ENCODE measurements around the gene MUC13. TPM values are rescaled to one million over a fixed set of nuclear protein-coding genes. Genes with fewer than 3 reads are reported as not detected.

MUC13 gene
- total RNA-seq, 1 experiment from 2014 or later, result not detected

- H4K20me1 ChIP-seq (ENCODE audit: control insufficient read depth, insufficient read depth, insufficient read length), result no peaks in the 10 kb centered on the region
- H2AFZ ChIP-seq (ENCODE audit: low read length), result no peak overlapping the region
- H2BK5ac ChIP-seq (ENCODE audit: insufficient read length, low read length), result no peak overlapping the region
- no peak overlapping the region for H3K14ac ChIP-seq (ENCODE audit: insufficient read depth, low read length)
- H3K79me1 ChIP-seq (ENCODE audit: insufficient read depth, low read depth, low read length, poor library complexity, severe bottlenecking), result no peaks in the 10 kb centered on the region
- no peak overlapping the region for H3K23ac ChIP-seq (ENCODE audit: insufficient read length, low read depth, low read length)
- no CpG with 5 or more reads among the region's 1 CpG for WGBS (ENCODE audit: extremely low coverage, insufficient read length, low lambda C conversion rate)
- no peak overlapping the region for H4K5ac ChIP-seq (ENCODE audit: insufficient read length, low read depth, low read length)
- H3K4me1 ChIP-seq (ENCODE audit: insufficient read depth, low read length), result peaks cover 2% of the 10 kb centered on the region; the same call in 1 of the 2 replicates
- H2BK120ac ChIP-seq (ENCODE audit: low read depth, low read length, poor library complexity, severe bottlenecking), result no peak overlapping the region
- TF ChIP-seq CTCF (conservative IDR thresholded peaks at IDR 0.05), result no peak
- no peaks in the 10 kb centered on the region for H3K23me2 ChIP-seq (ENCODE audit: insufficient read length, low read depth, low read length, poor library complexity, severe bottlenecking)
- peaks cover 12% of the 10 kb centered on the region; the same call in 1 of the 2 replicates for H3K79me2 ChIP-seq (ENCODE audit: insufficient read depth, low read length)
- Mint-ChIP-seq H3K4me3 (no peak overlapping the region), H3K27me3 (ENCODE audit: low read depth) (no peaks in the 10 kb centered on the region), H3K9me3 (no peaks in the 10 kb centered on the region), H3K36me3 (ENCODE audit: insufficient read depth in 1 of 3, low read depth in 3 of 3) (peaks cover 24 to 51% (median 37%) of the 10 kb centered on the region in 3 experiments; a peak in 6 of 7 replicates), H3K4me1 (peaks cover 15 to 16% of the 10 kb centered on the region in 2 experiments), H3K27ac (no peak overlapping the region; a peak in 1 of 7 replicates)
- H4K8ac ChIP-seq (replicated peaks; ENCODE audit: insufficient read length, low read depth, low read length), result no peak overlapping the region
- H3K18ac ChIP-seq (ENCODE audit: insufficient read length, low read depth, low read length), result no peak overlapping the region
- no peak overlapping the region for H3K9ac ChIP-seq (ENCODE audit: extremely low read depth, insufficient read length, low read length)
- H3K27ac ChIP-seq (ENCODE audit: insufficient read length, low read depth, low read length), result no peak overlapping the region
- no peak overlapping the region for H2BK20ac ChIP-seq (ENCODE audit: low read depth, low read length, poor library complexity, severe bottlenecking)
- no peak overlapping the region for H2BK15ac ChIP-seq (ENCODE audit: low read depth, low read length)
- no peak for DNase-seq
- no peaks in the 10 kb centered on the region for H3K27me3 ChIP-seq (ENCODE audit: insufficient read depth, low read length)
- no peaks in the 10 kb centered on the region for H3K9me3 ChIP-seq (ENCODE audit: control insufficient read depth, low read depth, low read length)
- H2AK5ac ChIP-seq (ENCODE audit: insufficient read length, low read length), result no peak overlapping the region
- no peak overlapping the region for H2BK12ac ChIP-seq (ENCODE audit: insufficient read length, low read depth, low read length)
- H3K4me2 ChIP-seq (ENCODE audit: insufficient read depth, insufficient read length, low read length), result no peak overlapping the region
- no peak overlapping the region for H4K91ac ChIP-seq (ENCODE audit: insufficient read length, low read depth, low read length)
- H3K4ac ChIP-seq (ENCODE audit: low read depth, low read length), result no peak overlapping the region
- H3T11ph ChIP-seq (ENCODE audit: low read length), result no peak overlapping the region
- no peak overlapping the region for H3K56ac ChIP-seq (ENCODE audit: insufficient read length, low read depth, low read length)
Measured at GRCh38 chr3:124858275-124858674, 76.3 kb downstream of the MUC13 start.
